Stimulated activated CD4-positive, alpha-beta T cell treated with anti-CD3 and anti-CD28 coated beads, Interleukin-15, amount 100 ng/mL, for 1 hour (primary cell): ENCODE results near the gene PLSCR4.
"Not testable (repeated sequence)": the region's sequence is repeated elsewhere in the genome, so short reads cannot be mapped to it uniquely, and the experiment has no call there.

Experiments
- DNase-seq, 2 donors: peaks; one replicate each; pipeline ENCODE4 v3.0.0-alpha.2; 2020; ENCODE audit warnings: low read depth in 1 of 2, low spot score in 1 of 2

The PLSCR4 gene

DNA sequence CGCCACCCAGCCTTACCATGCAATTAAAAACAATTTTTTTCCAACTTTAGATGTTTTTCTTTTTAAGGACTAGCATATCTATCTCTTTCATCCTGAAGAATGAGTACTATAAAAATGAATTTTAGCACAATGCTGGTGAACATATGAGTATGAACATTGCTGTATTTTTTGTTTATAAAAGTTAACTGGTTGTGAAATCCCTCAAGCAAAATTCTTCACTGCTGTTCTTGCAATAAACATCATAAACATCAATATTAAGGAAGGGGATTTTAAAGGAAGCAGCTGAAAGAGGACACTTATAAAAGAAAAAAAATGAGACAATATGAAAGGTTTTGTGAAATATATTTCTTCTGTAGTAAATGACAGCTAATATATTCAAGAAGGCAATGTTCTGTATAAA lies 3.0 kb downstream of the PLSCR4 start:
- no peak for DNase-seq

DNA sequence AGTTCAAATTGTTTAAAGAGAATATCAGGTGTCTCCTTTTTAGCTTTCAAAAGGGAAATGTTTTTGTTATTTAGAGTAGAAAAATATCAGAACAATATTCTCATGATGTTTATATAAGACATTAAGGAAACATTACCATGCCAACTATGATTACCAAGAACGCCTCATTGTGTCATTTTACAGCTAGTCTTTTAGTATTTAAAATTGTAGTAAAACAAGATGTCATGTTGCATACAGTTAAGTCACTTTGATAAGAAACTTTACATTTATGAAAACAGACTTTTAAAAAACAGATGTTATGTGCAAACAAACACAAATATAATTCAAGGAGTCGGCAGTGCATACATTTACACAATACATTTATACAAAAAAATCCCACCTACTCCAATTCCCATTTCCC lies 4.4 kb downstream of the PLSCR4 start:
- no peak for DNase-seq

DNA sequence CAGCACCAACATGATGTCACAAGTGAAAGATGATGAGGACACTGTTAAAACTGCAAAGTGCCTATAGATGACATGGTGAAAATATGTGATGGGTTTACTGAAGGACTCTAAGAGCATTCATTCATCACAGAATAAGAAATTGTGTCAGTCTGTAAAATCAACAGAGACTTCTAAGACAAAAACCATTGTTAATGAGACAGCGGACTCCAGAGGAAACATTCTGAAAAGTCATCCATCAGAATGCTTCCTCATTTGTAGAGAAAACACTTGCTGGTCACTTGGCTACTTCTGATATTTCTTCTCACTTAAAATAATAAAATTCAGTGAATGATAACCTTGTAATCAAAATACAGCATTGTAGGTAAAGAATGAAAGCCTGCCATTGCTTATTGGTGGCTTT lies 7.3 kb downstream of the PLSCR4 start:
- DNase-seq: no peak

DNA sequence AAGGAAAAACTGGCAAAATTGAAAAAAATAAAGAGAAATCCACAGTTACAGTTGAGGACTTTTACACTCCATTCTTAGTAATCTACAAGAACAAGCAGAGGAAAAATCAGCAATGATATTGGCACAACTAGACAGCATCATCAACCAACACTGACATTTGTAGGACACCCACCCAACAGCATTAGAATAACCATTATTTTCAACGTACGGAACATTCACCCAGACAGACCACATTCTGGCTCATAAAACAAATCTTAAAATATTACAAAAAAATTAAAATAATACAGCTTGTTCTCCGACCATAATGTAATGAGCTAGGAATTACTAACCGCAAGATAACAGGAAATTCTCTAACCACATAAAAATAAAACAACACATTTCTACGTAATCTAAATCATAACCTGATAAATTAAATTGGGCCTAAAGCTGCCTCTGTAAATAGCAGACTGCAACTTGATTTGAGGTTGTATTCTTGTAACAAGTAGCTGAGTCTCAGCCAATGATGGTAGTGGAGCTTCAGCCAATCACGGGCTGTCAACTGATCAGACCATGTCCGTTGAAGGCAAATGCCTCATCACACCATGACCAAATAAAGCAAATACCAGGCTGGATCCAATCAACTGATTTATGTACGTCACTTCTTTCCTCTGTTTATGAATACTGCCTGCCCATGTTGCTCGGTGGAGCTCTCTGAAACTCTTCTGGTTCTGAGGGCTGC lies 9.2 kb downstream of the PLSCR4 start:
- DNase-seq: no peak

DNA sequence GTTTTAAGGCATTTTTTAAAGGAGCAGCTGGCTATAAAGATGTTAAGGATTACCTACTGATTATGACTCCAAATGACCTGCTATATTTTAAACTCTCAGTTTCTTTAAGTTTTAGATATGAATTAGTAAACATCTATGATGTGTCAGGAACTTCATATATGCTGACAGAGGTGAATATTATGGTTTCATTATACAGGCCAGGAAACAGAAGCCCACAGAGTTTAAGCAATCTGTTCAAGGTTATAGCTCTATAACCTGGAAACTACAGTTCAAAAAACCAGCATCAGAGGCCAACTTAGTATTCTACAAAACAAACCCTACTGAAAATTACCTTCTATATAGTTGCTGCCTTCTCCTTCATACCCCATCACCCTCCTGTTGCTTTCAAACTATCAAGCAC lies 17.4 kb downstream of the PLSCR4 start:
- no peak for DNase-seq

DNA sequence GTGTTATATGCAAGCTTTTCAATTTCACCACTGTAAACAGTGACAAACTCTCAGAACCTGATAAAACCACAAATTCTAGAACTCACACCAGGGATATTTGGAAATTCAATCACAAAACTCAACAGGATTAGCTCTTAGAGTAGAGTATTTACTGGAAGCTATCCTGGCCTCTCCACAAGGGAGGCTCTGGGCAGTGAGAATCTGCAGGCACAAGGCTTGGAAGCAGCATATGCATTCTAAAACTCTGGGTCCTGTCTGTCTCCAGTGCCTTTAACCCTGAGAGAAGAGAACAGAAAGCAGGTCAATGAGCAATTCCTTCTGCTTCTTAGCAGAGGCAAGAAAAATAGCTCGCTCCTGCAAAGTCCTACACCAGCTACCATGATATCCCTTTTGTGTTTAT lies 23.4 kb downstream of the PLSCR4 start:
- DNase-seq: no peak

DNA sequence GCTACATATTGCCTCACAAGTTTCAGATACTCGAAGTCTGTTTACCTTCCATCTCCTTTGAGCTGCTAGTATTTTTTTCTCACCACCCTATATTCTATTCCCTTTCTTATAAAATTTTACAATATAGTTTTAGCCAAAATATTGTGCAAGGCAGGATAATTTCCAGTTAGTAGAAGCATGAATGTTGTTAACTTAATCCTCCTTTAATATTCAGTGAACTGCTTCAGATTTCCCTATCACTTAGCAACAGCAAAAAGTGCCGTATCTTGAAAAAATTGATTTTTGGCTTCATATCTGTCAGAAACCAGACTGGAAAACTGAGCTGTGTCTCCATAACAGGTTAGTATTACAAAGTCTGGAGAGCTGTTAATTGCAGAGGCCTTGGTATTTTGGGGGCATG lies 24.0 kb downstream of the PLSCR4 start:
- DNase-seq: no peak

DNA sequence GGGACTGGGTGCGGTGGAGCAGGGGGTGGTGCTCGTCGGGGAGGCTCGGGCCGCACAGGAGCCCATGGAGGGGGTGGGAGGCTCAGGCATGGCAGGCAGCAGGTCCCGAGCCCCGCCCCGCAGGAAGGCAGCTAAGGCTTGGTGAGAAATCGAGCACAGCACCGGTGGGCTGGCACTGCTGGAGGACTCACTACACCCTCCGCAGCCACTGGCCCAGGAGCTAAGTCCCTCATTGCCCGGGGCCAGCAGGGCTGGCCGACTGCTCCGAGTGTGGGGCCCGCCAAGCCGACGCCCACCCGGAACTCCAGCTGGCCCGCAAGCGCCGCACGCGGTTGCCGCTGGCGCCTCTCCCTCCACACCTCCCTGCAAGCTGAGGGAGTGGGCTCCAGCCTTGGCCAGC lies 25.4 kb downstream of the PLSCR4 start:
- not testable (repeated sequence) for DNase-seq

DNA sequence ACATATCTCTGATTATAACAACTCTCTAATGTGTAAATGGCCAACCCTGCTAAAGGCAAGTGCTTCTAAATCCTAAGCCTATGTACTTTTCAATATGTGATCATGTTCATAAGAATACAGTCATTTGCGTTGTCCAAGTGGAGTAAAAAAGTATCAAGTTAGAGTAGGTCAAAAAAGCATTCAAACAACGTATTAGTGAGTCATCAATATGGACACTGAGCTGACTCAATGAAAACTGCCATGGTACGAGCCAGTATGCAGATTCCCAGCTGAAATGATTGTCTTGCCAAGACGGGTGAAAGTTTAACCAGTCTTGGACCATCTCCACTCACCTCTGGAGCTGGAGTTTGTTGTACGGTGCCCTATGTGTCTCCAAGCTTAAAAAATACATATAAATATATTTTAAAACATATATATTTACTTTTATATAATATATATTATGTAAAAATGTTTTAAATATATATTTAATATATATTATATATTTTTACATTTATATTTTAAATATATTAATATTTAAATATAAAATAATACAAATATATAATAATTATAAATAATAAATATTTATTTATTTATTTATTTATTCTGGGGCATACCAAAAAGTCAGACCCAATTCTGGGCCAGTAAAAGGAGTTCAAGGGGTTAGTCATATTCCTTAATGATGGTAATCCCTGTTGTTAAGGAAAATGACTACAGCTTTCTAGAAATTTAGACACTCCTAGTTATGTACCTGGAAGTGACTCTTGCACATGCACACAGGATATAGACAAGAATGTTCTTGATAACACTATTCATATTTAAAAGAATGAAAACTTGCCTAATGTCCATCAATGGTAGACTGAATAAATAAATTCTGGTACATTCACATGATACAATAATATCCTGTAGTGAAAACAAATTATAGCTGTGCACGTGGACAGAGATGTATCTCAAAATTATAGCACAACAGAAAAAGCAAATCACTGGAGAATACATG lies 27.2 kb downstream of the PLSCR4 start:
- DNase-seq: no peak

DNA sequence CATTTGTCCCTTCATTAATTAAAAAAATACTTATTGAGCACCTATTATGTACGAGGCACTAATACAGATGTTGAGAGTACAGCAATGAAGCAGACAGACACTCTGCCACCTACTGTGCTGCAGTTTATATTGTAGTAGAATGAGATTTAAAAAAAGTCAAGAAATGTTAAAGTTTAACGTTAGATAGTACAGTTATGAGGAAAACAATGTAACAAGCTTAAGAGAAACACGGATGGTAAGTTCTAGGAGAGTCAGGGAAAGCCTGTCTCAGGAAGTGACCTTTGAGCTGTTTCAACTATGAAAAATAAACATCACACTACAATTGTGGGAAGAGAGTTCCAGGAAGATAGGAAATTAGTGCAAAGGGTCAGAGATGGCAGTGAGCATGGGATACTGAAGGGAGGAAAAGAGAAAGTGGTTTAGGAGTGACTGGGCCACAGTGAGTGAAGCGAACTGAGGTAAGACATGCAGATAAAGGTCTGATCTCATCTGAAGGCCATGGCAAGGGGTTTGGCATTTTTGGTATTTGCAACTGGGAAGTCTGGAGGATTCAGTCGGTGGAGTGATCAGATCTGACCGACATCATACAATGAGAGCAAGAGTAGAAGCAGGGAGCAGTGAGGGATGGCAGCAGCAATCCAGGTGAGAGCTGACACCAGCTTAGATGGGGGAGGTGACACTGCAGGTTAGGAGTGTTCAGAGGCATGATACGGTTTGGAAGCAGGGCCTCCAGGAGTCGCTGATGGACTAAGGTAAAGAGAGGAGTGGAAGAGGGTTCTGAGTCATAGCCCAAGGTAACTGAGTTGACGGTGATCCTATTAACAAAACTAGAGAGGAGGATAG lies 28.5 kb downstream of the PLSCR4 start:
- no peak for DNase-seq

DNA sequence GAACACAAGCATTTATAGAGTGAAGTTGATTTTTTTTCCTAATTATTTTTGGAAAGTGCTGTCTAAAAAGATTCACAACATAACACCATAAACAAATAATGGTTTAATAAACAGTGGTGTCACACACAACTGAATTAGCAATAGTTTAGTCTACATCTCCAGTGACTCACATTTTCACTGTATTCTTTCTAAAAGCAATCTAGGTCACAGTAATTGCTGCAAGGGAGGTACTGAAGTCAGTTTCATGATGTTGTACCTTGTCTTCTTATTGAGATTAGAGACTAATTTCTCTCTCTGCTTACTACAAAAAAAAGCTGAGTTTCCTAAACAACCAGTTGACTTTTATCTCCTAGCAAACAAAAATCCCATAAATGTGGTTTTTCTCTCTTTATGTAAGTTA lies 29.6 kb downstream of the PLSCR4 start:
- no peak for DNase-seq

DNA sequence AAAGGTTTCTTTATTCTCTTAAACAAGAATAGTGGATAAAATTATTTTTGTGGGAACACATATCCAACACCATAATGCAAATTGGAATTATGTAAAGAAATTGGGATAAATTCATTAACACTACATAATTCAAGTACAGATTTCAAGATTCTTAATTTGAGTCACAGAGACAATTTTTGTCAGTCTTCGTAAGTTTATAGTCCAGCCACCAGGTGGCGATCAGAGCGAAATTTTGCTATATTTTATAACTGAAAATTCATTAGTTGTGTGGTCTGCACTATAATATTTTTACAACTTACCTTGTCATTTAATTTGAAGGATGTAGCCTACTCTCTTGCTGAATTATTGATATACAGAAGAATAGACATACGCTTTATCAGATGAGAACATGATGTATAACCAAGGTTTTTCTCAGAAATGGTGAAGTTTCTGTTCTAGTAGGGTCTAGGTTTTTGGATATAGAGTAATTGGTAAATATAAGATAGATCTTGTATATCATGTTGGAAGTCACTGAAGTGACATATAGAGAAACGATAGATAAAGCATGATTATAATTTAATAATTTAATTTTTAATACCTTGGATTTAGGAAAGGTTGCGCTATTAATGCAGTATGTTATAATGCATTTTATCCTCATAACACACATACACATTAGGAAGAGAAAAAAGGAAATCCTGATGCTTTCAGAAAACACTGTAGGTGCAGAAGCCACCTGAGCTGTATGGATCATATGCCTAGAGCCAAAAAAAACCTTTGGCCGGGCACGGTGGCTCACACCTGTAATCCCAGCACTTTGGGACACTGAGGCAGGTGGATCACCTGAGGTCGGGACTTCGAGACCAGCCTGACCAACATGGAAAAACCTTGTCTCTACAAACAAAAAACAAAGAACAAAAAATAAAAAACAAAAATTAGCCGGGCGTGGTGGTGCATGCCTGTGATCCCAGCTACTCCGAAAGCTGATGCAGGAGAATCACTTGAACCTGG lies 31.7 kb downstream of the PLSCR4 start:
- no peak for DNase-seq

DNA sequence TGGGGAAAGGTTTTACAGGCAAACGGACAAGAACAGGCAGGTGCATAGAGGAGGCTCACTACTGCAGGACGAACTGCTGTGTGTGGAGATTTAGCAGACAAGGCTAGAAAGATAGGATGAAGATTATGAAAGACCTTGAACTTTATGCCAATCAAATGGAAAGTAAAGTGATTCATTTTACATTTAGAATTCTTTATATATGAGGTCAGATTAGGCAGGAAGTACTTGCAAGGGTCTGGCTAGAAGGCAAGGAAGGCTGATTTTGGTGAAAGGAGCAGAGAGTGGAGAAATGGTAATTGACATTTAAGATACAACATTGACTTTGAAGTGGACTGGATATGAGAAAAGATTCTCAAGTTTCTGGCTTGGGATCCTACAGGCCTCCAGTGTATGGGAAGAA lies 33.6 kb downstream of the PLSCR4 start:
- no peak for DNase-seq

DNA sequence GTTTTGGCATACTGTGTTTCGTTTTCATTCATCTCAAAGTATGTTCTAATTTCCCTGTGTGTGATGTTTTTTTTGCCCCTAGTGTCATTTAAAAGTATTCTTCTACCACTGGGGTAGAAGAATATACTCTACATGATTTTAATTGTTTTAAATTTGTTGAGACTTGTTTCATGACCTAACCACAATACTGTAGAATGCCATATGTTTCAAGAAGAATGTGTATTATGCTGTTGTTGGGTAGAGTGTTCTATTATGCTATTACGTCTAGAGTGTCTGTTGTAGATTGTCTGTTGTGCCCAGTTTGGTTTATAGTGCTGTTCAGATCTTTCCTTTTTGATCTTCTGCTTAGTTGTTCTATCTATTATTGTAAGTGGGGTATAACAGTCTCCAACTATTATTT lies 36.4 kb downstream of the PLSCR4 start:
- no peak for DNase-seq

DNA sequence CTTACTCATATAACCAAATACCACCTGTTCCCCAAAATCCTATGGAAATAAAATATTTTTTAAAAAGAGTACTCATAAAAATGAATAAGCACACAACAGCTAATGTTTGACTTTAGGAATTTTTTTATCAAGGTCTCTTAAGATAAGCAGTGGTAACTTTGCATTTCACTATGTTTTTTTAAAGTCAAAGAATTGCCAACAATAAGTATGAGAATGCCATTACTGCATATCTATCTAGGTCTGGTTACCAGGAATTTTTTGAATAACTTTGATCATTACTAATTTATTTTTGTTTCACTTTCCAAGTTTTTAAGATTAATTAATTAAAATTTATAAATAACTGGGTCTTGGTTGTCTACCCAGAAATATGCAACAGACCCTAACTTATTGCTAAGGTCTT lies 41.5 kb downstream of the PLSCR4 start:
- no peak for DNase-seq

DNA sequence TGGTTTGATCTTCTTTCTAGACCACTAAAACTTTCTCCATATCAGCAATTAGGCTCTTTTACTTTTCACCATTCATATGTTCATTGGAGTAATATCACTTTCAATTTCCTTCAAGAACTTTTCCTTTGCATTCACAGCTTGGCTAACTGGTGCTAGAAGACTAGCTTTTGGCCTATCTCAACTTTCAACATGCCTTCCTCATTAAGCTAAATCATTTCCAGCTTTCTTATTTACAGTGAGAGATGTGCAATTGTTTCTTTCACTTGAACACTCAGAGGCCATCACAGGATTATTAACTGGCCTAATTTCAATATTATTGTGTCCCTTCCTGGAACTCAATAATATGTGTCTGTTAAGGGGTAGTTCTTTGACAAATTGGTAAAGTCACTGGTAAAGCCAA lies 47.1 kb downstream of the PLSCR4 start:
- DNase-seq: no peak

DNA sequence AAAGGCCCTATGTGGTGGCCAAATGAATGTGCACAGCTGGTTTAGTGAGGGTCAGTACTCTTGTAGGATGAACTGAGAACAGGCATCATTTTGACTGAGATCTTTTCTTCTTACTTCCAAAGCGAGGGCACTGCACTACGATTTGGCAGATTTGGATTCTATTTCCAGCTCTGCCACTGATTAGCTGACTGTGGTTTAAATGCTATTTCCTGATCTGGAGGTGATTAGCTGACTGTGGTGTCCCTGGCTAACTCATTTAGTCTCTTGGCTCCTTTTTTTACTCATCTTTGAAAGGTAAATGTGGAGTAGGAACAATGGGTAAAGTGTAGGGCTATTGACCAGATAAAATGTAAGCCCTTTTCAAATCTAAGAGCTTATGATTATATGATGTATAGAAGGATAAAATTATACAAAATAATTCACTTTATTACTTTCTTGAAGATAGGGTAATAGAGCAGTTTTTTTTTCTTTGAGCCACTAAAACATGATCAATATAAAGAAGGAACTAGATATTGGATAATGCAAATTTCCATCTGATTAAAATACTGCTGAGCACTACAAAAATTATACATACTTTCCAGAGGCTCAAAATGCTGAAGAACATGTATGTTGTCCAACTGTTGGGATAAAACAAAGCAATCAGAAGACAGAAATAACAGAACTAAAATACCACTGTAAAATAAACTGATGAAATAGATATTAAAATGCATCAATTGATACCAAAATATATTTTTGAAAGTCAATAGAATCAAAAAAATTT lies 50.3 kb downstream of the PLSCR4 start:
- DNase-seq: no peak

DNA sequence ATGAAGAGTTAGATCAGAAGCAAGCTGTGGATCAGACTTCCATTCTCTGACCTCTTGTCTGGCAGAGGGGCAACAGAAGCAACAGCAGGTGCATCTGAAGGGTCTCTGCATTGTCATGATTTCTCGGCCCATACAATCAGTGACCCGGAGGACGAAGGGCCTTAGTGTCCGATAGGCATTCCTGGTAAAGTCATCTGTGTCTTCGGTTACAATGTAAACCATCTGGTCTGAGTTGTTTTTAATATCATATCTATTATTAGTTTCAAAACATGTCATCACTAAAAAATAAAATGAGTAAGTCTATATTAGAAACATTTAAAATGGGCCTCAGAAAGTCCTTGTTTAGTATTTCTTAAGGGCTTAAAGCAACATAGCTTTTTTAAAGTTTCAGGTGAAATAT lies 51.1 kb downstream of the PLSCR4 start:
- no peak for DNase-seq

DNA sequence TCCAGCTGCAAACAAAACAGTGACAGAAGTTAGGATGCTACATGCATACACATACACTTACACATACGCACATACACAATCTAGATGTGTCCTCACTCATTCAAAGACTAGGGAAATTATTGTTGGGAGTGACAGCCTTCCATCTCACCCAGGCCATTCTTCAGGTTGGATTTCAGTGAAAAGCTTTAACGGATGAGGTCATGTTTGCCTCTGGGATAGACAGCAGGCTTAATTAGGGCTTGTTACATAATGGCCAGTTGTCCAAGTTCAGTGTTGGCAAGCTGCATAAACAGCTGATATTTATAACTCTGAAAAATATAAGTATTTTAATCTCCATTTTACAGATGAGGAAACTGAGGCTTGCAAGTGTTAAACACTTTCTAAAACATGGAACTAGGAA lies 54.1 kb downstream of the PLSCR4 start:
- no peak for DNase-seq

DNA sequence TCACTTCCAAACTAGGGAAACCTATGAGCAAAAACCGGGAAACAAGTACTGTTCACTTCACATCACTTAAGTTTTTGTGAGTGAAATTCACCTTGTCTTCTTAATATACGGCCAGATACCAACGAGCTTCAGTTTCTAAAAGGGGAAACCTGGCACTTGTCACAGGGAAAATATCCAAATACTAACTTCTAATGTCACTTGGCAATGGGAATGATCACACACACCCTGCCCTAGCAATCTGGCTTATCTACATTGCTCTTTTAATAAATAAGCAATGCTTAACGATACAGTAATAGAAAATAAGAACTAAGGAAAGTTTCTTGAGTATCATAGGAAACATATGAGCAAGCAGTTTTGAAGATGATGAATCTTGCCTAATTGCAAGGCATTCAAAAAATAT lies 55.3 kb downstream of the PLSCR4 start:
- no peak for DNase-seq
